ENCODE results near the gene NCR2. TPM values are rescaled to one million over a fixed set of nuclear protein-coding genes. Genes with fewer than 3 reads are reported as not detected.

Gene NCR2
- total and polyA plus RNA-seq, 2 of the 13 experiments (the other 11 are each of a cell fraction or from before 2014, with no cell fraction given) = not detected

GRCh38 chr6:41376176-41376575 lies 40.8 kb downstream of the NCR2 start:
- ATAC-seq (no peak), DNase-seq (ENCODE audit: low spot score) (no peak), FAIRE-seq (no peak)
- Histone ChIP-seq H3K27ac (ENCODE audit: extremely low read length, insufficient read depth, low read length) (no peak overlapping the region), H3K27me3 (ENCODE audit: control insufficient read depth in 1 of 2, insufficient read depth in 2 of 2, low read length in 2 of 2) (peaks cover 1 to 51% of the 10 kb centered on the region in 2 experiments; a peak in 3 of 5 replicates), H4K20me1 (ENCODE audit: insufficient read depth, low read length) (no peaks in the 10 kb centered on the region), H3K36me3 (replicated peaks in 1 of 2; ENCODE audit: control insufficient read depth in 1 of 2, insufficient read depth in 2 of 2, low read length in 2 of 2) (no peaks in the 10 kb centered on the region), H3K79me2 (ENCODE audit: insufficient read depth, low read length) (no peaks in the 10 kb centered on the region), H3K4me1 (ENCODE audit: insufficient read depth, low read length) (peaks cover 14% of the 10 kb centered on the region), H2AFZ (ENCODE audit: low read length) (no peak overlapping the region), H3K9me3 (ENCODE audit: low read length) (no peaks in the 10 kb centered on the region), H3K4me2 (ENCODE audit: low read depth, low read length) (no peak overlapping the region), H3K4me3 (replicated peaks in 1 of 3; ENCODE audit: insufficient read depth in 1 of 3, low read depth in 2 of 3, low read length in 3 of 3) (no peak overlapping the region), H3K9ac (ENCODE audit: insufficient read depth, low read depth, low read length) (no peak overlapping the region)
- ChIA-PET CTCF (ENCODE audit: low intra/inter-chr PET ratio, low total read pairs) (no interaction called here), POLR2A (no interaction called here)
- intact Hi-C loops (cut with micrococcal nuclease; ENCODE audit: unreplicated experiment) (no loop called here), in situ Hi-C loops (cut with HindIII; ENCODE audit: extremely low pct_ligation_motif_present, low pct_unique_long_range_greater_than_20kb) (no loop called here)
- TF ChIP-seq MAFG (CRISPR knock-in tag; IDR thresholded peaks at IDR 0.05) = no peak
- no peak for TF ChIP-seq ISL2 (CRISPR knock-in tag; IDR thresholded peaks at IDR 0.05)
- TF ChIP-seq TOPORS (CRISPR knock-in tag; IDR thresholded peaks at IDR 0.05) = no peak
- TF ChIP-seq ZNF547 (CRISPR knock-in tag; IDR thresholded peaks at IDR 0.05) = no peak
- no peak for TF ChIP-seq ZNF816 (CRISPR knock-in tag; IDR thresholded peaks at IDR 0.05; ENCODE audit: borderline replicate concordance)
- TF ChIP-seq ZNF552 (CRISPR knock-in tag; IDR thresholded peaks at IDR 0.05; ENCODE audit: borderline replicate concordance) = no peak
- no peak for TF ChIP-seq UBTF (CRISPR knock-in tag; IDR thresholded peaks at IDR 0.05)
- no peak for TF ChIP-seq MYNN (CRISPR knock-in tag; IDR thresholded peaks at IDR 0.05; ENCODE audit: low read depth)
- no peak for TF ChIP-seq NFYB (CRISPR knock-in tag; IDR thresholded peaks at IDR 0.05)
- no peak for TF ChIP-seq ZNF318 (CRISPR knock-in tag; IDR thresholded peaks at IDR 0.05)
- no peak for TF ChIP-seq ZNF44 (CRISPR knock-in tag; IDR thresholded peaks at IDR 0.05)
- BruUV-seq (replicated peaks) = no TSS peak
- 59% methylated on average over 5 of the region's 5 CpGs for WGBS (ENCODE audit: low lambda C conversion rate)

Data from HepG2 (cell line).